ENCODE measurements around the gene KCNIP4. TPM values are rescaled to one million over a fixed set of nuclear protein-coding genes. Genes with fewer than 3 reads are reported as not detected.

The KCNIP4 gene
- polyA plus RNA-seq, 2 donors = 0.12 TPM; not detected in 1

DNA sequence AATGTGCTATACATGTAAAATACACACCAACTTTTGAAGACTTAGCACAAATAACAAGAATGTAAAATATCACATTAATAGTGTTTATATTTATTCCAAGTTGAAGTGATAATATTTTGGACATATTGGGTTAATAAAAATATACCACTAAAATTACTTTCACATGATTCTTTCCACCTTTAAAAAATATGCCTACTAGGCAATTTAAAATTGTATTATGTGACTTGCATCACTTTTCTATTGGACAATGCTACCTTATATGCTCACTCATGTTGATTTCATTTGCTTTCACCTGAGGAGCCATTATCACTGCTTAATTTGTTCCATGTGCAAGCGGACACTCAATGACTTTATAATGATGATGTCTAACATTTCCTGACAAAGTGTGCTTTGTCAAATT, 1251.8 kb downstream of the KCNIP4 start:
- H3K4me1 ChIP-seq (ENCODE audit: control insufficient read depth in 2 of 2, insufficient read depth in 2 of 2, low read length in 1 of 2) = peaks cover 0 to 2% of the 10 kb centered on the region in 2 donors
- H3K9me3 ChIP-seq (ENCODE audit: control insufficient read depth in 2 of 2, insufficient read depth in 1 of 2, low read depth in 1 of 2, low read length in 1 of 2) = no peaks in the 10 kb centered on the region
- H3K27ac ChIP-seq (ENCODE audit: low read depth in 2 of 2, low read length in 1 of 2) = no peak overlapping the region
- H3K4me3 ChIP-seq (ENCODE audit: low read depth in 1 of 2, low read length in 2 of 2) = no peak overlapping the region
- WGBS, 2 donors = 83 to 87% methylated on average over 1 of the region's 1 CpG
- no peaks in the 10 kb centered on the region for H3K36me3 ChIP-seq (ENCODE audit: control insufficient read depth in 2 of 2, insufficient read depth in 2 of 2, low read length in 1 of 2)
- no peaks in the 10 kb centered on the region for H3K27me3 ChIP-seq (ENCODE audit: control insufficient read depth in 1 of 2, insufficient read depth in 2 of 2, low read length in 2 of 2)

DNA sequence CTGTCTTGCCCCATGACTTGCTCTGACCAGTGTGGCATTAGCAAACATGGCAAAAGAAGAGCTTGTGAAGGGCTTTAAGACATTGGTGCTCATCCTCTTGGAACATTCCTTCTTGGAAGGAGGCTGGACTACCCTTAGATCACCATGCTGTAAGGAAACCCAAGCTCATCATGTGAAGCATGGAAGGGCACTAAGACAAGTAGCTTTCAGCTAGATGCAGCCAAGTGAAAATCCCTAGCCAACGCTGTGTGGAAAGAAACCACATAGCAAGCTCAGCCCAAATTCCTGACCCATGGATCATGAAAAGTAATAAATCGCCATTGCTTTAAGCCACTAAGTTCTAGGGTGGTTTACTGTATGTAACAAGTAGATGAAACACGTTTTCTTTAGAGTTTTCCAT, 1260.7 kb downstream of the KCNIP4 start:
- 44 to 50% methylated on average over 3 of the region's 3 CpGs for WGBS, 2 donors
- no peak overlapping the region for H3K4me3 ChIP-seq (ENCODE audit: low read depth in 1 of 2, low read length in 2 of 2)
- no peaks in the 10 kb centered on the region for H3K27me3 ChIP-seq (ENCODE audit: control insufficient read depth in 1 of 2, insufficient read depth in 2 of 2, low read length in 2 of 2)
- no peaks in the 10 kb centered on the region for H3K36me3 ChIP-seq (ENCODE audit: control insufficient read depth in 2 of 2, insufficient read depth in 2 of 2, low read length in 1 of 2)
- no peak overlapping the region for H3K27ac ChIP-seq (ENCODE audit: low read depth in 2 of 2, low read length in 1 of 2)
- H3K4me1 ChIP-seq (ENCODE audit: control insufficient read depth in 2 of 2, insufficient read depth in 2 of 2, low read length in 1 of 2) = no peaks in the 10 kb centered on the region
- H3K9me3 ChIP-seq (ENCODE audit: control insufficient read depth in 2 of 2, insufficient read depth in 1 of 2, low read depth in 1 of 2, low read length in 1 of 2) = no peaks in the 10 kb centered on the region

DNA sequence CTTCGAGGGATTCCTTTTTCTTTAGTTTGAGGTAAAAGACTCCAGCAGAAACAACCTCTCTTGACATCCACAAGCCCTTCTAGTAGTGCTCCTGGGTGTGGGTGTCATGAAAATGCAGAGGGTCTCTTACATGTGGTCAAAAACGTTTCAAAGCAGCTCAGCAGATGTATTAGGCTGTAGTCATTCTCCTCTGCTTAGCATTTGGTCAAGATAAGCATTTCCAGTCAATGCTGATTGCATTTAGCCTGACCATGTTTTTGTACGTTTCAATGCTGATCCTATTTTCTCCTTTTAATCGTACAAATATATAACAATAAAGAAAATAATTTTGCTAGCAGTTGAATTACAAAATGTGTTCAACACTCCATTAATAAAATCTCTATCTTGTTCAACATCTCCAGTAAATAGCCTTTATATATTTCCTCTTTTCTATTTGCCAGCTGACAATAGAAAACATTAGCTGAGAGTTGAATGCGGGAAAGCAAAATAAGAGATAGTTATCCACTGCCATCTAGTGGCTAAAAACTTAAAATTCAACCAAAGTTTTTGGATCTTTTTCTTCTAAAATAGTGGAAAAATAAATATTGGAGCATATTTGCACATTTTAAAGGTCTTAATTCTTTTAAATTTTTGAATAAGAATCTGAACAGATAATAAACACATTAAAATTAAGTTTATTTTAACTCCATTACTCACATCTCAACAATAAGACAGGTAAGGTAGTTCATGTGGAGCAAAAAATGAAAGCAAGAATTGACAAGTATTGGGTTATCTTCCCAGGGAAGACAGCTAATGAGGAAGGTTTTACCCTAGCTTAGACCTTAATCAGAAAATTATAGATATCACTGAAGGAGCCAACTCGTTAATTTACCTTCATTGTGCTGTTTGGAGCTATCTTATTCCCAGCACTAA, 1263.5 kb downstream of the KCNIP4 start:
- Histone ChIP-seq H3K27me3 (ENCODE audit: control insufficient read depth in 1 of 2, insufficient read depth in 2 of 2, low read length in 2 of 2) (no peaks in the 10 kb centered on the region), H3K4me3 (ENCODE audit: low read depth in 1 of 2, low read length in 2 of 2) (no peak overlapping the region), H3K4me1 (ENCODE audit: control insufficient read depth in 2 of 2, insufficient read depth in 2 of 2, low read length in 1 of 2) (no peaks in the 10 kb centered on the region), H3K27ac (ENCODE audit: low read depth in 2 of 2, low read length in 1 of 2) (no peak overlapping the region), H3K36me3 (ENCODE audit: control insufficient read depth in 2 of 2, insufficient read depth in 2 of 2, low read length in 1 of 2) (no peaks in the 10 kb centered on the region), H3K9me3 (ENCODE audit: control insufficient read depth in 2 of 2, insufficient read depth in 1 of 2, low read depth in 1 of 2, low read length in 1 of 2) (no peaks in the 10 kb centered on the region)
- 27 to 30% methylated on average over 6 of the region's 6 CpGs for WGBS, 2 donors

DNA sequence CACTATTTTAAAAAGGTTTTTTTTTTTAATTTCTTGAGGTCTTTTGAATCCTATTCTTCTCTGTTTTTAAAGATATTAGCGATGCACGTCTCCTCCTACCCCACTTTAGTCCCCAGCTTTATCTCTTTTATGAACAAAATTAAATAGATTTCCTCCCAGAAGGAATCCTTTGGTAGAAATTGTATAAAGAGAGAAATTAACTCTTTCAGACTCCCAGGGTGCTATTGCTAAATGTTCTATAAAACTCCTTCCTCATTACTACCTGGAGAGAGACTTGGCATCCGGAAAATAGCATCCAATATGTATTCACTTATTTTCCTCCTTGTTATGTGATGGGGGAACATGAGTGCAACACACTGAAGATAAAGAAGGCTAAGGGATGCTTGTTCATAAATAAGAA, 1264.8 kb downstream of the KCNIP4 start:
- no peak overlapping the region for H3K27ac ChIP-seq (ENCODE audit: low read depth in 2 of 2, low read length in 1 of 2)
- 80 to 82% methylated on average over 3 of the region's 3 CpGs for whole genome bisulfite sequencing, 2 donors
- no peaks in the 10 kb centered on the region for H3K9me3 ChIP-seq (ENCODE audit: control insufficient read depth in 2 of 2, insufficient read depth in 1 of 2, low read depth in 1 of 2, low read length in 1 of 2)

DNA sequence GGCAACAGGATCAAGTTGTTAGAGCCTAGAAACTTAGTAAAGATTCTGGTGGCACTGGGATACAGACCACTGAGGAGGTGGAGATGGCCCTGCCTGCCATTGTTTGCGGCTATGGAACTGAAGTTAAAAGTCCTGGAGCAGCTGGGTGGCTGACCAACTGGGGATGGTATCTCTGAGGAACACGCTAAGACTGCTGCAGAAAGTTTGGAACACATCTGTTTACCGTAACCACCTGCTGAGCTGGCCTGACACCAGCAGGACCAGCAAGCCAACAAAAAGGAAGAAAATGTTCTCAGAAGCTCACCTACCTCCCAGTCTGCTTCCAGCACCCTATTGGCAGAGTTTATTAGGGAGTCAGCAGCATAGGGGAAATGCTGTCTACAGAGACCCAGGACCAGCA, 1265.7 kb downstream of the KCNIP4 start:
- no peaks in the 10 kb centered on the region for H3K36me3 ChIP-seq (ENCODE audit: control insufficient read depth in 2 of 2, insufficient read depth in 2 of 2, low read length in 1 of 2)
- H3K4me1 ChIP-seq (ENCODE audit: control insufficient read depth in 2 of 2, insufficient read depth in 2 of 2, low read length in 1 of 2) = no peaks in the 10 kb centered on the region
- WGBS, 2 donors = 67 to 68% methylated on average over 3 of the region's 3 CpGs
- H3K9me3 ChIP-seq (ENCODE audit: control insufficient read depth in 2 of 2, insufficient read depth in 1 of 2, low read depth in 1 of 2, low read length in 1 of 2) = no peaks in the 10 kb centered on the region
- H3K4me3 ChIP-seq (ENCODE audit: low read depth in 1 of 2, low read length in 2 of 2) = no peak overlapping the region
- no peak overlapping the region for H3K27ac ChIP-seq (ENCODE audit: low read depth in 2 of 2, low read length in 1 of 2)
- no peaks in the 10 kb centered on the region for H3K27me3 ChIP-seq (ENCODE audit: control insufficient read depth in 1 of 2, insufficient read depth in 2 of 2, low read length in 2 of 2)

More for the DNA sequence above, 1264.8 kb downstream of the KCNIP4 start:
- no peaks in the 10 kb centered on the region for H3K27me3 ChIP-seq (ENCODE audit: control insufficient read depth in 1 of 2, insufficient read depth in 2 of 2, low read length in 2 of 2)
- H3K4me1 ChIP-seq (ENCODE audit: control insufficient read depth in 2 of 2, insufficient read depth in 2 of 2, low read length in 1 of 2) = no peaks in the 10 kb centered on the region
- H3K4me3 ChIP-seq (ENCODE audit: low read depth in 1 of 2, low read length in 2 of 2) = no peak overlapping the region
- no peaks in the 10 kb centered on the region for H3K36me3 ChIP-seq (ENCODE audit: control insufficient read depth in 2 of 2, insufficient read depth in 2 of 2, low read length in 1 of 2)

DNA sequence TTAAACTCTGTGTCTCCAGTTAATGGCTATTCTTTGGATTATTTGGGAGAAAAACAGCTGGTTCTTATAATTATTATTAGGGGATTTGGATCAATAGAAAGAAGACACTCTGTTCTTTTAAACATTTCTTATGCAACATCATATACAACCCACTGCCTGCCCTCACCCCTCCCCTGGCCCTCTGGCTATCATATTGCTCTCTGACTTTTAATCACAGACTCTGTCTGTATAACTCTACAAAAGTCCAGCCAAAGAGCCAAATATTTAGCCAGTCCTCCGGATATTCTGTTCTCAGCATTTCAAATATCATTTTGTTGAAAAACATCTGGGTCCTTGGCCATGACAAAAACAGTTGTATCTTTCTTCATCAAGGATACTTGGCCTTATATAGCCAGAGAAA, 1267.3 kb downstream of the KCNIP4 start:
- no peak overlapping the region for H3K27ac ChIP-seq (ENCODE audit: low read depth in 2 of 2, low read length in 1 of 2)
- 59 to 74% methylated on average over 1 of the region's 1 CpG for WGBS, 2 donors
- no peak overlapping the region for H3K4me3 ChIP-seq (ENCODE audit: low read depth in 1 of 2, low read length in 2 of 2)
- H3K27me3 ChIP-seq (ENCODE audit: control insufficient read depth in 1 of 2, insufficient read depth in 2 of 2, low read length in 2 of 2) = no peaks in the 10 kb centered on the region
- no peaks in the 10 kb centered on the region for H3K4me1 ChIP-seq (ENCODE audit: control insufficient read depth in 2 of 2, insufficient read depth in 2 of 2, low read length in 1 of 2)
- H3K36me3 ChIP-seq (ENCODE audit: control insufficient read depth in 2 of 2, insufficient read depth in 2 of 2, low read length in 1 of 2) = no peaks in the 10 kb centered on the region
- no peaks in the 10 kb centered on the region for H3K9me3 ChIP-seq (ENCODE audit: control insufficient read depth in 2 of 2, insufficient read depth in 1 of 2, low read depth in 1 of 2, low read length in 1 of 2)

DNA sequence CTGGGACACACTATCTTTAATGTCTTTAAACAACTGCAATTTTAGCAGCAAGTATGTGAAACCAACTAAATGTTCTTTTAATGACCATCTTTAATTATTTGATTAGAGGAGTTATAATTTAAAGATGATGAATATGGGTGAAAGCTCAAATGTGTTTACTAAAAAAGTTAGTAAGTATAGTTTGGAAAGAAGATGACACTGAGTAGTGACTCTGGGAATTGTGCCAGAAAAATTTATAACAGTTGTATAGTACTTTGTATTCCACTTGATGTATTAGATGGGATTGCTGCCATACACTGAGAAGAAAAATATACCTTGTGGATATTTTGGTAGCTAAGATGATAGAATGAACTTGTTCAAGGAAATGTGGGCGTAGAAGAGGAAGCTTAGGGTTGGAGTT, 1267.8 kb downstream of the KCNIP4 start:
- H3K4me1 ChIP-seq (ENCODE audit: control insufficient read depth in 2 of 2, insufficient read depth in 2 of 2, low read length in 1 of 2) = no peaks in the 10 kb centered on the region
- H3K27ac ChIP-seq (ENCODE audit: low read depth in 2 of 2, low read length in 1 of 2) = no peak overlapping the region
- no peak overlapping the region for H3K4me3 ChIP-seq (ENCODE audit: low read depth in 1 of 2, low read length in 2 of 2)
- no peaks in the 10 kb centered on the region for H3K36me3 ChIP-seq (ENCODE audit: control insufficient read depth in 2 of 2, insufficient read depth in 2 of 2, low read length in 1 of 2)
- WGBS, 2 donors = 51% methylated on average over 1 of the region's 1 CpG
- no peaks in the 10 kb centered on the region for H3K27me3 ChIP-seq (ENCODE audit: control insufficient read depth in 1 of 2, insufficient read depth in 2 of 2, low read length in 2 of 2)
- no peaks in the 10 kb centered on the region for H3K9me3 ChIP-seq (ENCODE audit: control insufficient read depth in 2 of 2, insufficient read depth in 1 of 2, low read depth in 1 of 2, low read length in 1 of 2)

DNA sequence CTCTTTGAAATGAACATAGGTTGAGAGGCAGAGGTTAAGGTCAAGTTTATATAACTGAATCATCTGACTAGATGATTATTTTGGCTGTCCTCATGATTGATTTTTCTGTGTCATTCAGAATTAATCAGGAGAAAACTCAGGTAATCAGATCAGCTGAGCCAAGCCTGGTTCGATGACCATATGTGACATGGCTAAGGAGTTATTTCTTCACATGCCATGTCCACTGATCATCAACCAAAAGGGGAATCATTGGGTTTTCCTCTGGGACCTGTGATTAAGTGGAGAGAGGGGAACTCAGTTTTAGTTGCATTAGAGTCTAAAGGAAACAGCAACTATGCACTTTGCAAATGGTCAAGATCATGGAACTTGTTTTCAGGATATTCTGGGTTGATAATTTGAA, 1268.6 kb downstream of the KCNIP4 start:
- Histone ChIP-seq H3K36me3 (ENCODE audit: control insufficient read depth in 2 of 2, insufficient read depth in 2 of 2, low read length in 1 of 2) (no peaks in the 10 kb centered on the region), H3K4me3 (ENCODE audit: low read depth in 1 of 2, low read length in 2 of 2) (no peak overlapping the region), H3K4me1 (ENCODE audit: control insufficient read depth in 2 of 2, insufficient read depth in 2 of 2, low read length in 1 of 2) (no peaks in the 10 kb centered on the region), H3K27ac (ENCODE audit: low read depth in 2 of 2, low read length in 1 of 2) (no peak overlapping the region), H3K27me3 (ENCODE audit: control insufficient read depth in 1 of 2, insufficient read depth in 2 of 2, low read length in 2 of 2) (no peaks in the 10 kb centered on the region), H3K9me3 (ENCODE audit: control insufficient read depth in 2 of 2, insufficient read depth in 1 of 2, low read depth in 1 of 2, low read length in 1 of 2) (no peaks in the 10 kb centered on the region)
- WGBS, 2 donors = 57 to 68% methylated on average over 1 of the region's 1 CpG
